Measurements from ENCODE around the gene AP5S1. TPM values are rescaled to one million over a fixed set of nuclear protein-coding genes. Genes with fewer than 3 reads are reported as not detected.

The AP5S1 gene
- total RNA-seq, 2 donors from 2014 or later, result 11.7 to 20.2 TPM

DNA sequence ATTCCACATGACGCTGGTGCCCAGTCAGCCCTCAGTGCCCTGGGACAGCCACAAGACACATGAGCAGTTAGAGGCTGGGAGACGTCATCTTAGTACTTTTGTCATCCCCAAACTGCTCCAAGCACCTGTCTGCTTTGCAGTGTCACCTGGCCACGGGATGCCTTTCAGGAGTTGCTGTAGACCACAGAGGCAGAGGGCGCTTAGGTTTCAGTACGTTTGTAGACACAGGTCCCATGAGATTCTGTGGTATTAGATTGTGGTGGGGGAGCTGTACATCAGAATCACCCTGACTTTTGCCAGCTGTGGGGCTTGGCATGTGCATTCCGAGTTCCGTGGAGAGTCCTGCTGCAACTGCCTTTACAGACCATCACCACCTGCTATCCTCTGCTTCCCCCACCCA, 43.0 kb downstream of the AP5S1 start:
- peaks cover 50% of the 10 kb centered on the region for H3K36me3 ChIP-seq
- intact Hi-C loops (cut with DNase I), result no loop called here
- no peak overlapping the region for H3K27ac ChIP-seq
- no peaks in the 10 kb centered on the region for H3K4me1 ChIP-seq
- H3K9me3 ChIP-seq, result no peaks in the 10 kb centered on the region
- TF ChIP-seq, protein P1, sequence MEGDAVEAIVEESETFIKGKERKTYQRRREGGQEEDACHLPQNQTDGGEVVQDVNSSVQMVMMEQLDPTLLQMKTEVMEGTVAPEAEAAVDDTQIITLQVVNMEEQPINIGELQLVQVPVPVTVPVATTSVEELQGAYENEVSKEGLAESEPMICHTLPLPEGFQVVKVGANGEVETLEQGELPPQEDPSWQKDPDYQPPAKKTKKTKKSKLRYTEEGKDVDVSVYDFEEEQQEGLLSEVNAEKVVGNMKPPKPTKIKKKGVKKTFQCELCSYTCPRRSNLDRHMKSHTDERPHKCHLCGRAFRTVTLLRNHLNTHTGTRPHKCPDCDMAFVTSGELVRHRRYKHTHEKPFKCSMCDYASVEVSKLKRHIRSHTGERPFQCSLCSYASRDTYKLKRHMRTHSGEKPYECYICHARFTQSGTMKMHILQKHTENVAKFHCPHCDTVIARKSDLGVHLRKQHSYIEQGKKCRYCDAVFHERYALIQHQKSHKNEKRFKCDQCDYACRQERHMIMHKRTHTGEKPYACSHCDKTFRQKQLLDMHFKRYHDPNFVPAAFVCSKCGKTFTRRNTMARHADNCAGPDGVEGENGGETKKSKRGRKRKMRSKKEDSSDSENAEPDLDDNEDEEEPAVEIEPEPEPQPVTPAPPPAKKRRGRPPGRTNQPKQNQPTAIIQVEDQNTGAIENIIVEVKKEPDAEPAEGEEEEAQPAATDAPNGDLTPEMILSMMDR (IDR thresholded peaks at IDR 0.05), result no peak
- H3K27me3 ChIP-seq, result no peaks in the 10 kb centered on the region
- H3K4me3 ChIP-seq, result no peak overlapping the region
- DNase-seq, result no peak
- H3K9ac ChIP-seq (ENCODE audit: low read depth in 2 of 2, low read length in 2 of 2), result no peak overlapping the region

DNA sequence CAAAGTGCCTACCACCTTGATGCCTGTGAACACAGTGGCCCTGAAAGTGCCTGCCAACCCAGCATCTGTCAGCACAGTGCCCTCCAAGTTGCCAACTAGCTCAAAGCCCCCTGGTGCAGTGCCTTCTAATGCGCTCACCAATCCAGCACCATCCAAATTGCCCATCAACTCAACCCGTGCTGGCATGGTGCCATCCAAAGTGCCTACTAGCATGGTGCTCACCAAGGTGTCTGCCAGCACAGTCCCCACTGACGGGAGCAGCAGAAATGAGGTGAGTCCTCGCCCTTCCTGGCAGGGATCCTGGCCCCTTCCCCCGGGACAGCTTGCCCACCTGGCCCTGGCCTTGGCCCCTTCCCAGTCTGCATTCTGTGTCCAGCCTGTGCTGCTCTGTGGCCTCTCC, 44.2 kb downstream of the AP5S1 start:
- no peak overlapping the region for H3K9ac ChIP-seq (ENCODE audit: low read depth in 2 of 2, low read length in 2 of 2)
- H3K9me3 ChIP-seq, result no peaks in the 10 kb centered on the region
- TF ChIP-seq, protein P1 (IDR thresholded peaks at IDR 0.05), result no peak
- H3K4me1 ChIP-seq, result no peaks in the 10 kb centered on the region
- DNase-seq, result no peak
- no peaks in the 10 kb centered on the region for H3K27me3 ChIP-seq
- H3K27ac ChIP-seq, result no peak overlapping the region
- intact Hi-C loops (cut with DNase I), result no loop called here
- H3K36me3 ChIP-seq, result peaks cover 44% of the 10 kb centered on the region
- H3K4me3 ChIP-seq, result no peak overlapping the region

DNA sequence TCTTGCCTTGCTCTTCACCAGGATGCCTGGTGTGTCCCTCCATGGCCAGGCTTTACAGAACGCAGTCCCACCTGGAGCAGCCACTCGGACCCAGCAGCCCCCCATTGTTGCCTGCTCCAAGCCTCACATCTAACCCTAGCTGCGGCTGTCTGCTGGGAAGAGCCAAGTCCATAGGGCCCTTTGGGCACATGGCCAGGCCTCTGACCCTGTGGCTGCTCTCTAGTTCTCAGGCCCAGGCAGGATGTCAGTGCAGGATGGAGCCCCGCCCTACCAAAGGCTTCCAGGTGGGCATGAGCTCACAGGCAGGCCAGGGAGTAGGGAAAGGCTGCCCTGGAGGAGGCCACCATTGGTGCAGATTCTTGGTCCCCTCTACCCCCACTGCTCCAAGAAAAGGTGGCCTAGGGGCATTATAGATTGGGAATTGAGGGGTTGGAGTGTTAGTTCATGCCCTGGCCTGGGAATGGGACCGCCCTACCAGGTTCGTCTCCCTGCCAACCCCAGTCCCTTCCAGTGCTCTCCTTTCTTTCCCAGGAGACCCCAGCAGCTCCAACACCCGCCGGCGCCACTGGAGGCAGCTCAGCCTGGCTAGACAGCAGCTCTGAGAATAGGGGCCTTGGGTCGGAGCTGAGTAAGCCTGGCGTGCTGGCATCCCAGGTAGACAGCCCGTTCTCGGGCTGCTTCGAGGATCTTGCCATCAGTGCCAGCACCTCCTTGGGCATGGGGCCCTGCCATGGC, 45.0 kb downstream of the AP5S1 start:
- H3K4me3 ChIP-seq, result no peak overlapping the region
- H3K27me3 ChIP-seq, result no peaks in the 10 kb centered on the region
- peaks cover 44% of the 10 kb centered on the region for H3K36me3 ChIP-seq
- H3K9ac ChIP-seq (ENCODE audit: low read depth in 2 of 2, low read length in 2 of 2), result no peak overlapping the region
- DNase-seq, result no peak
- intact Hi-C loops (cut with DNase I), result no loop called here
- TF ChIP-seq, protein P1 (IDR thresholded peaks at IDR 0.05), result no peak
- no peak overlapping the region for H3K27ac ChIP-seq
- no peaks in the 10 kb centered on the region for H3K9me3 ChIP-seq
- H3K4me1 ChIP-seq, result no peaks in the 10 kb centered on the region

DNA sequence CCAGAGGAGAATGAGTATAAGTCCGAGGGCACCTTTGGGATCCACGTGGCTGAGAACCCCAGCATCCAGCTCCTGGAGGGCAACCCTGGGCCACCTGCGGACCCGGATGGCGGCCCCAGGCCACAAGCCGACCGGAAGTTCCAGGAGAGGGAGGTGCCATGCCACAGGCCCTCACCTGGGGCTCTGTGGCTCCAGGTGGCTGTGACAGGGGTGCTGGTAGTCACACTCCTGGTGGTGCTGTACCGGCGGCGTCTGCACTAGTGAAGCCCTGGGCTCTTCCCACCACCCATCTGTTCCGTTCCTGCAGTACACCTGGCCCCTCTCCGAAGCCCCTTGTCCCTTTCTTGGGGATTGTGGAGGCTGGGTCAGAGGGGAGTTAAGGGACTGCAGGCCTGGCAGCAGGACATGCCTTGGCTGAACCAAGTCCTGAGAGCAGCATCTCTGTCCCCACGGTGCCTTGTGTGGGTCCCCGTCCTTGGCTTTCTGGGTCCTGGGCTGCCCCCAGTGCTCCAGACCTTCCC, 45.6 kb downstream of the AP5S1 start:
- H3K4me1 ChIP-seq, result no peaks in the 10 kb centered on the region
- intact Hi-C loops (cut with DNase I), result no loop called here
- TF ChIP-seq, protein P1 (IDR thresholded peaks at IDR 0.05), result no peak
- H3K4me3 ChIP-seq, result no peak overlapping the region
- H3K27me3 ChIP-seq, result no peaks in the 10 kb centered on the region
- H3K36me3 ChIP-seq, result peaks cover 44% of the 10 kb centered on the region
- DNase-seq, result no peak
- H3K9me3 ChIP-seq, result no peaks in the 10 kb centered on the region
- H3K9ac ChIP-seq (ENCODE audit: low read depth in 2 of 2, low read length in 2 of 2), result no peak overlapping the region
- H3K27ac ChIP-seq, result no peak overlapping the region

DNA sequence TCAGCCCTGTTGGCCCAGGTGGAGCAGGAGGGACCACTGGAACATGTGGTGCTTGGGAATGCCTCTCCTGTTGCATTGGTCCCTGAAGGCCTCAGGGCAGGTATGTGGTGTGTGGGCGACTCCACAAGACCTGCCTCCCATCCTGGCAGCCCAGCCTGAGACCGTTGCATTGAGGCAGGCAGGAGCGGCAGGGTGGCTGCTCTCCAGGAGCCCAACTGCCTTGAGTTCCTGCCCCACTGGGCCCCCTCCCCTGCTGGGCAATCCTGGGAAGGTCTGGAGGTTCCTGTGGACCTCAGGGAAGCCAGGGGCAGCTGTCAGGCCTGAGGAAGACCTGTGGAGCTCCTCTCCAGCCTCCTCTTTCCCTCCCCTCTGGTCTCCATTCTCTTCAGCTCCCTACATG, 46.1 kb downstream of the AP5S1 start:
- TF ChIP-seq, protein P1 (IDR thresholded peaks at IDR 0.05), result no peak
- H3K4me1 ChIP-seq, result no peaks in the 10 kb centered on the region
- peaks cover 41% of the 10 kb centered on the region for H3K36me3 ChIP-seq
- H3K9me3 ChIP-seq, result no peaks in the 10 kb centered on the region
- no peak overlapping the region for H3K27ac ChIP-seq
- DNase-seq, result no peak
- H3K27me3 ChIP-seq, result no peaks in the 10 kb centered on the region
- no peak overlapping the region for H3K9ac ChIP-seq (ENCODE audit: low read depth in 2 of 2, low read length in 2 of 2)
- intact Hi-C loops (cut with DNase I), result no loop called here
- H3K4me3 ChIP-seq, result no peak overlapping the region

Measured in colonic mucosa (tissue), 4 donors.